ENCODE data around the gene MED13L.
"Not testable (repeated sequence)": the region's sequence is repeated elsewhere in the genome, so short reads cannot be mapped to it uniquely, and the experiment has no call there.

MED13L gene

GRCh38 chr12:116288735-116289134 is 11.2 kb upstream of the MED13L start:
- Histone ChIP-seq H3K4me3 (no peak overlapping the region), H3K9ac (no peak overlapping the region), H3K27me3 (no peaks in the 10 kb centered on the region), H3K4me1 (peaks cover 0 to 21% (median 9%) of the 10 kb centered on the region in 10 experiments; a peak in 11 of 20 replicates), H3K36me3 (no peaks in the 10 kb centered on the region), H3K4me2 (no peak overlapping the region), H3K9me3 (replicated peaks in 1 of 11) (no peaks in the 10 kb centered on the region), H4K20me1 (no peaks in the 10 kb centered on the region), H3K27ac (no peak overlapping the region)
- TF ChIP-seq Cebpa-rat (IDR thresholded peaks at IDR 0.05) = no peak

DNA sequence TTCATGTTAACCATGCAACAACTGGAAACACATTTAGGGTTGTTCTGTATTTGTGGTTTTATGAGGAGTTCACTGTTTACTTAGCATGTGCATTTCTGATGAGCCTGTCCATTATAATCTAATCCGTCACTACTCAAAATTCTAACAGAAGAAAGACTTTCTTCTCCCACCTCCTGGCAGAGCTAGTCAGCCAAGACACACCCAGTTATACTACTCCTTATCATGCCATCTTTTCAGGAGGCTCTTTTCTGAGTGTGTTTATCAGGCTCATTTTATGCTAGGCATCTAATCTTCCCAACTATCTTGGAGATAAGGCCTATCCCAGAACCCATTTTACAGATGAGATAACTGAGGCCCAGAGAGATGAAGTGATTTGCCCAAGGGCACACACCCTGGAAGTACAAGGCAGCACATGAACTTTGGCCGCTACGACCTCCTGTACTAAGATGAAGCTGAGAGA is 10.4 kb upstream of the MED13L start:
- Histone ChIP-seq H3K4me2 (no peak overlapping the region), H3K27ac (peak overlapping the region in 1 of 11 experiments; percentile 22; a peak in 2 of 22 replicates)
- no peak for TF ChIP-seq Cebpa-rat (IDR thresholded peaks at IDR 0.05)

DNA sequence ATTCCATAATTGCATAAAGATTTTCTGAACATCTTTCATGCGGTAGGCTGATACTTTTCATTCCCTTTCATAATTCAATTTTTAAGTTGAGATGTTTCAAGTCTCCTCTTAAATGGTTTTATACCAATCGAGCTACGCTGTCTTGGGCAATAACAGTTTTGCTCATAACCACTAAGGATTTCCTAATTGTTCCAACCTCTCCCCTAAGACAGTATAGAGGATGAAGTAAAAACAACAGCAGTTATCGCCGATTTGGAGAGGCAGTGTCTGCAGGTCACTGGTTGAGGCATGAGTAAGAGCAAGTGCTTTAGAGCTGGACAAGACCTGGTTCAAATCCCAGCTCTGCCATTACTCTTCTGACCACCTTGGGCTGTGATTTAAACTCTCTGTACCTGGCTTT is 6.9 kb upstream of the MED13L start:
- H3K4me2 ChIP-seq = peak overlapping the region in 7 of 11 experiments; percentile 1 to 63 (median 26); a peak in 10 of 22 replicates
- H3K4me1 ChIP-seq = peaks cover 20 to 57% (median 39%) of the 10 kb centered on the region in 10 experiments
- H3K9me3 ChIP-seq (replicated peaks in 1 of 11) = no peaks in the 10 kb centered on the region
- no peaks in the 10 kb centered on the region for H4K20me1 ChIP-seq
- H3K9ac ChIP-seq = no peak overlapping the region
- peak overlapping the region in 2 of 11 experiments; percentile 5 to 9; a peak in 2 of 22 replicates for H3K27ac ChIP-seq
- no peaks in the 10 kb centered on the region for H3K27me3 ChIP-seq
- no peak overlapping the region for H3K4me3 ChIP-seq
- no peaks in the 10 kb centered on the region for H3K36me3 ChIP-seq
- no peak for TF ChIP-seq Cebpa-rat (IDR thresholded peaks at IDR 0.05)

More for the DNA sequence above, 10.4 kb upstream of the MED13L start:
- Histone ChIP-seq H3K9me3 (replicated peaks in 1 of 11) (no peaks in the 10 kb centered on the region), H3K27me3 (no peaks in the 10 kb centered on the region), H3K4me3 (no peak overlapping the region), H4K20me1 (no peaks in the 10 kb centered on the region), H3K4me1 (peaks cover 2 to 26% (median 15%) of the 10 kb centered on the region in 10 experiments), H3K36me3 (no peaks in the 10 kb centered on the region), H3K9ac (no peak overlapping the region)

DNA sequence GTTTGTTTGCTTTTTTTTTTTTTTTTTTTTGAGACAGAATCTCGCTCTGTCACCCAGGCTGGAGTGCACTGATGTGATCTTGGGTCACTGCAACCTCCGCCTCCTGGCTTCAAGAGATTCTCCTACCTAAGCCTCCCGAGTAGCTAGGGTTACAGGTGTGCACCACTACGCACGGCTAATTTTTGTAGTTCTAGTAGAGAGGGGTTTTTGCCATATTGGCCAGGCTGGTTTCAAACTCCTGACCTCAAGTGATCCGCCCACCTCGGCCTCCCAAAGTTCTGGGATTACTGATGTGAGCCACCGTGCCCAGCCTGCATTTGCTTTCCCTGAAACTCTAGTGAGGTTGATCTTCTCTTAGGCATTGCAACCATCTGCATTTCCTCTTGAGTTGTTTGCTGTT is 6.4 kb upstream of the MED13L start:
- not testable (repeated sequence) for H3K9me3 ChIP-seq (replicated peaks in 1 of 11); H3K36me3 ChIP-seq; H3K9ac ChIP-seq; H3K4me3 ChIP-seq; H3K27me3 ChIP-seq; H4K20me1 ChIP-seq
- peaks cover 25 to 62% (median 44%) of the 10 kb centered on the region in 10 experiments for H3K4me1 ChIP-seq
- H3K27ac ChIP-seq = peak overlapping the region in 1 of 11 experiments; percentile 5; a peak in 1 of 22 replicates
- peak overlapping the region in 7 of 11 experiments; percentile 1 to 63 (median 26); a peak in 9 of 22 replicates for H3K4me2 ChIP-seq

DNA sequence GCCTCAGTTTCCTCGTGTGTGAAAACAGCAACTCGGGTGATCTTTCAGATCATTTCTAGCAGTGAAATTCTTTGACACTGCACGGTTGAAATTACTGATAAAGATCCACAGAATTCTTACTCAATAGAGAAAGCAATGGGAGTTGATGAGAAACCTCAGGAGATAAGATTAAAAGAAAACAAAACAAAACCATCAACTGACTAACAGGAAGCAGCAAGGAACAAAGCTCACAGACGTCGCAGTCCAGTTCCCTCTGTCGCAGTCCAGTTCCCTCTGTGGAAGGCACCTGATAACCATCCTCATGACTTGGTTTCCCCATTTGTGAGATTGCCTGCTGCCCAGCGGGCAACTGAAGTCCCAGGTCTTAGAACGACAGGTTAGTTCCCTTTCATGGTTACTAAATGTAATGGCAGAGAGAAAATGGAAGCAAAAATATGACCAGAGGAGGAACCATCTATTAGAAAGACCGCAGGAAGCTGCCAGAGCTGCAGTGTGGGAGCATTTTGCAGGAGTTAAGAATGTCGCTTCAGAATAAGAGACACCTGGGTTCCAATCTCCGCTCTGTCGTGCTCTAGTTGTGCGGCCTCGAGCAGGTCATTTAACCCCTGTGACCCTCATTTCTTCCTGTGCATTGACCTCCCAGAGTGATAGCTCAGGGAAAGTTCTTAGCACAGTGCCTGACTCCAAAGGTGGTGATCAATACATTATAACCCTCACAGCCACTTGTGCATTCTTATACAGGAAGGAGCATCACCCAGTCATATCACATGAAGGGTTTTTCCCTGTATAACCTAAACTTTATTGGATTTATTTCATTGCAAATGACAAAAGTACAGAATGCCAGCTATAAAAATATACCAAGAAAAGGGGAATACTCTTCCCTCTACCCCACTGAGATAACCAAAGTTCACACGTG is 5.1 kb upstream of the MED13L start:
- Histone ChIP-seq H4K20me1 (no peaks in the 10 kb centered on the region), H3K4me1 (peaks cover 36 to 69% (median 55%) of the 10 kb centered on the region in 10 experiments), H3K27ac (peak overlapping the region; percentile 27 to 67 (median 54); a peak in 20 of 22 replicates), H3K36me3 (no peaks in the 10 kb centered on the region), H3K4me3 (peak overlapping the region in 3 of 10 experiments; percentile 20 to 22 (median 21); a peak in 5 of 20 replicates), H3K4me2 (peak overlapping the region; percentile 54 to 91 (median 71)), H3K9me3 (replicated peaks in 1 of 11) (no peaks in the 10 kb centered on the region), H3K9ac (peak overlapping the region in 7 of 11 experiments; percentile 18 to 49 (median 36); a peak in 9 of 22 replicates), H3K27me3 (no peaks in the 10 kb centered on the region)
- TF ChIP-seq Cebpa-rat (IDR thresholded peaks at IDR 0.05) = no peak; a peak in 1 of 22 replicates

DNA sequence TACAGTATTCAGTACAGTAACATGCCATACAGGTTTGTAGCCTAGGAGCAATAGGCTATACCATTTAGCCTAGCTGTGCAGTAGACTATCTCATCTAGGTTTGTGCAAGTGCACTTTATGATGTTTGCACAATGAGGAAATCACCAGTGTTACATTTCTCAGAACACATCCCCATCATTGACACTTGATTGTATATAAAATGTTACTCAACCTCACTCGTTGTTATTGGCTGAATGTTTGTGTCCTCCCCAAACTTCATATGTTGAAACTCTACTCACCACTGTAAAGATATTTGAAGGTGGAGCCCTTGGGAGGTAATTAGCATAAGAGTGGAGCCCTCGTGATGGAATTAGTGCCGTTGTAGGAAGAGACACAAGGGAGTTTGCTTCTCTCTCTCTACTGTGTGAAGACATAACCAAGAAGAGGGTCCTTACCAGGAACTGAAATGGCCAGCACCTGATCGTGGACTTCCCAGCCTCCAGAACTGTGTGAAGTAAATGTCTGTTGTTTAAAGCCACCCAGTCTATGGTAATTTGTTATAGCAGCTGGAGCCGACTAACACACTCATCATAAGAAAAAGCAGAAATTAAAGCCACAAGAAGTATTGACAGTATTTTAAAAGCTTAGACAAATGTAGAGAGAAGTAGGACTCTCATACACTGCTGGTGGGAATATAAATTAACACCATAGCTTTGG is 3.2 kb upstream of the MED13L start:
- Histone ChIP-seq H3K9ac (no peak overlapping the region), H3K27me3 (no peaks in the 10 kb centered on the region), H3K4me3 (no peak overlapping the region), H3K9me3 (replicated peaks in 1 of 11) (no peaks in the 10 kb centered on the region), H3K4me1 (peaks cover 36 to 68% (median 54%) of the 10 kb centered on the region in 10 experiments), H3K27ac (no peak overlapping the region; a peak in 1 of 22 replicates), H3K36me3 (0 out of 22 replicates have a peak, but pooled peaks cover 0 to 4% (median 0%) of the 10 kb centered on the region in 11 experiments), H4K20me1 (peaks cover 5 to 11% (median 9%) of the 10 kb centered on the region in 11 experiments; a peak in 18 of 22 replicates), H3K4me2 (peak overlapping the region in 8 of 11 experiments; percentile 2 to 89 (median 24); a peak in 11 of 22 replicates)
- TF ChIP-seq Cebpa-rat (IDR thresholded peaks at IDR 0.05) = no peak

- TF ChIP-seq Cebpa-rat (IDR thresholded peaks at IDR 0.05) = no peak
- Histone ChIP-seq H4K20me1 (peaks cover 26 to 31% (median 29%) of the 10 kb centered on the region in 11 experiments), H3K27ac (peak overlapping the region in 9 of 11 experiments; percentile 94 to 98 (median 96); a peak in 14 of 22 replicates), H3K27me3 (no peaks in the 10 kb centered on the region), H3K36me3 (0 out of 22 replicates have a peak, but pooled peaks cover 0 to 8% (median 0%) of the 10 kb centered on the region in 11 experiments), H3K4me2 (peak overlapping the region; percentile 81 to 92 (median 88)), H3K4me1 (peaks cover 45 to 65% (median 53%) of the 10 kb centered on the region in 10 experiments), H3K4me3 (peak overlapping the region in 1 of 10 experiments; percentile 80; a peak in 1 of 20 replicates), H3K9me3 (replicated peaks in 1 of 11) (no peaks in the 10 kb centered on the region), H3K9ac (peak overlapping the region in 9 of 11 experiments; percentile 93 to 99 (median 97); a peak in 13 of 22 replicates)
These were observed 1.2 kb upstream of the MED13L start for GRCh38 chr12:116278667-116279066.

GRCh38 chr12:116278279-116278626 is 760 bp upstream of the MED13L start:
- Histone ChIP-seq H3K4me1 (peaks cover 49 to 65% (median 55%) of the 10 kb centered on the region in 10 experiments), H4K20me1 (peaks cover 30 to 36% (median 34%) of the 10 kb centered on the region in 11 experiments), H3K4me3 (peak overlapping the region; percentile 66 to 98 (median 88)), H3K36me3 (0 out of 22 replicates have a peak, but pooled peaks cover 0 to 8% (median 0%) of the 10 kb centered on the region in 11 experiments), H3K27ac (peak overlapping the region; percentile 90 to 98 (median 96)), H3K4me2 (peak overlapping the region; percentile 81 to 92 (median 88)), H3K9me3 (replicated peaks in 1 of 11) (no peaks in the 10 kb centered on the region), H3K9ac (peak overlapping the region; percentile 93 to 99 (median 97)), H3K27me3 (no peaks in the 10 kb centered on the region)
- TF ChIP-seq Cebpa-rat (IDR thresholded peaks at IDR 0.05) = no peak

Measured in BLaER1 treated with 17β-estradiol and CSF1 and Interleukin-3, amounts not matched to agents 10 nM and 100 nM (cell line).